Body of pancreas (tissue), 4 donors: ENCODE measurements around the gene PLPPR4.

Source experiments
- CTCF ChIP-seq, 7 experiments: fragments of 450-650 bp in 4 of 7; fragments of 200-600 bp in 3 of 7; sonication (generic) in 3 of 7; IDR thresholded peaks; one replicate each; pipeline ENCODE4 v1.5.1; 2016 to 2019; ENCODE audit warnings: antibody characterized with exemption in 7 of 7
- POLR2A ChIP-seq, 3 donors: fragments of 450-650 bp; IDR thresholded peaks; one replicate each; pipeline ENCODE4 v1.6.1; 2016; ENCODE audit warnings: antibody characterized with exemption in 3 of 3, mild to moderate bottlenecking in 2 of 3

GRCh38 chr1:99250728-99251127 is 13.6 kb upstream of the PLPPR4 start:
- TF ChIP-seq CTCF (IDR thresholded peaks at IDR 0.05) (no peak), POLR2A (IDR thresholded peaks at IDR 0.05) (no peak)
